ENCODE measurements around the gene AIP.
"Not testable (repeated sequence)": the region's sequence is repeated elsewhere in the genome, so short reads cannot be mapped to it uniquely, and the experiment has no call there.

The AIP gene

GRCh38 chr11:67449116-67449844, 33.5 kb upstream of the AIP start:
- DNase-seq (ENCODE audit: low read depth), result no peak

DNA sequence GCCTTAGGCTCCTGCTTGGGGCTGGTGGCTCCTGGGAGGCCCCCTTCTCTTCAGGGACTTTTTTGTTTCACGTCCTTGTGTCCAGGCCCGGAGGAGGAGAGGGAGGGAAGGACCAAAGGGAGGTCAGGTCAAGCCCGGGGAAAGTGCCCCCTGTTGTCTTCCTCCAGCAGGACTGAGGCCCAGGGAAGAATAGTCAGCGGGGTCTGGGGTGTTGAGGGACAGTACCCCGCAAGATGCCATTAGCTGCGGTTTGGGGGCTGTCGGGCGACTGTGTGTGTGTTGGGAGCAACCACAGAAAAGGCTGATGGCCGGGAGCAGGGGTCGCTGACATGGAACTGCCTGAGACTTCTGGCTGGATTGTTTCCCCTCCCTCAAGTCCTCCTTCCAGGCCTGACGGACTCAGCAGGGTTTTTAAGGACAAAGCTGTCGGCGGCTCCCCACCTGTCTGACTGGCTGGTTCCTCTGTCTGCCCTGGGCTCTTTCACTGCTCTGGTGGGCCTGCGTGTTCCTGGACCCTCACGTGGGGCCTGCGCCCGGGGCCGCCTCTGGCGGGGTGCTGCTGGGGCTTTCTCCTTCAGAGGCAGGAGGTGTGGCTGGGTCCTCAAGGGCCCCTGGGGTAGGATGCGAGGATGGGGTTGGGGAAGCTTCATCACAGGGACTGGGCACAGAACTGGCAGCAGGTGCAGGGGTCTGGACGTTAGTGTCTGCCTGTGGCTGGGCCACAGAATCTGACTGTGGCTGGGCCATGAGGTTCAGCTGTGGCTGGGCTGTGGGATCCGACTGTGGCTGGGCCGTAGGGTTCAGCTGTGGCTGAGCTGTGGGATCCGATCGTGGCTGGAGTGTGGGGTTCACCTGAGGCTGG, 31.8 kb upstream of the AIP start:
- no peak for DNase-seq (ENCODE audit: low read depth)

GRCh38 chr11:67451658-67451976, 31.2 kb upstream of the AIP start:
- DNase-seq (ENCODE audit: low read depth), result no peak

- DNase-seq (ENCODE audit: low read depth), result no peak
Observed at GRCh38 chr11:67452141-67452952, 30.5 kb upstream of the AIP start, which contains the start of gene GPR152. TSS of gene GPR152 (minus strand) at chr11:67452729. CDS start at chr11:67452724, 5 bp downstream.

DNA sequence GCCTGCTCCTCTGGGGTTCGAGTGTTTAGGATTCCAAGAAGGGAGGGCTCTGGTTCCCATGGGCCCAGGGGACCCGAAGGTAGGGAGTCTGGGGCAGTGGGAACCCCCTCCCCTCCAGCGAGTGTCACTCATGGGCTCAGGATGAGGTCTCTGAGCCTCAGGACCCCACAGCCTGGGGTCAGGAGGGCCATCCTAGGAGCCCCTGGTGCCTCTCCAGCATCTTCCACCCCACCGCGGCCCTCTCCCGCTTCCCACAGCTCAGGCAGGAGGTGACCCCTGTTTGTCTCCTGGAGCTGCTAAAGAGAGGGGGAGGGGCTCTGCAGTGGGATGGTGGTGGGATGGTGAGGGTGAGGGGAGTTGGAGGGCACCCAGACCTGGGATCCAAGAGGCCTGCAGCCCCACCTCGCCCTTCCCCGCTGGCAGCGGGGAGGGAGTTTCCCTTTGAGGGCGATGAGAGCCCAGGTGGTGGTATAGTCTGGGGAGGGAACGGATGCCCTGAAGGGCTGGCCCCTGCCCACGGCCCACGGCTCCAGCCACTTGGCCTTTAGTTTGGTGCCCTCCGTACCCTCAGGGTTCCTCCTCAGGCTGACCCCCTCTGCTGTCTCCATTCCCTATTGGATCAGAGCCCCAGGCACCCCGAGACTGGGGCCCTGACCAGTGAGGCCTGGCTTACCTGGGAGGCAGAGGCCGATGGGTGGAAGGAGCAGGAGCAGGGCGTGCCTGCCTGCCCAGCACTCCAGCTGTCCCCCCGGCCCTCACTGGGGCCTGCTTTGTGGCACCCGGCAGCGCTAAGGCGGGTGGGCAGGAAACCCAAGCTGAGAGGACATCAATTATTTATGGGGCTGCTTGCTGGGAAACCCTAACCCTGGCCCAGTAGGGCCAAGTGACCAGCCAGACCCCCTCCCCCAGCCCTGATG, 28.8 kb upstream of the AIP start:
- no peak for DNase-seq (ENCODE audit: low read depth)

GRCh38 chr11:67455054-67455453, 27.8 kb upstream of the AIP start, which contains the start of gene CABP4:
TSS of gene CABP4 (plus strand) at chr11:67455354. CDS start at chr11:67455424, 70 bp downstream.
- no peak for DNase-seq (ENCODE audit: low read depth)

GRCh38 chr11:67456068-67456705, 26.6 kb upstream of the AIP start:
- DNase-seq (ENCODE audit: low read depth), result no peak

DNA sequence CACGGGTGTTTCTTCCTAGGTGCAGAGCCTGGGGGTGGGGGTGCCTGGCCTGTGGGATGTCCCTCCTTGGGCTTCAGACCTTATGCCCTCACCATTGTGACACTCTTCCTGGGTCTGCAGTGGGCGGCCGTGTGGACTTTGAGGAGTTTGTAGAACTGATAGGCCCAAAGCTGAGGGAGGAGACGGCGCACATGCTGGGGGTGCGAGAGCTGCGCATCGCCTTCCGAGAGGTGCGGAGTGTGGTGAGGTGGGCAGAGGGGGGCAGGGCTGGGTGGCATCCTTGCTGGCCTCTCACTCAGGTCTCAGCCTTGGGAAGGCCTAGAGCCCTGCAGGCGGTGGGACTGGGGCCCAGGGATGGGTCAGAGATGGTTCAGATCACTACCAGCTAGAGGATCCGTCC, 25.4 kb upstream of the AIP start:
- DNase-seq (ENCODE audit: low read depth), result no peak

GRCh38 chr11:67458266-67458665, 24.6 kb upstream of the AIP start:
- DNase-seq (ENCODE audit: low read depth), result no peak

- DNase-seq (ENCODE audit: low read depth), result no peak
Observed at GRCh38 chr11:67463186-67463585, 19.6 kb upstream of the AIP start.

- no peak for DNase-seq (ENCODE audit: low read depth)
Observed at GRCh38 chr11:67463680-67464410, 19.0 kb upstream of the AIP start.

- peak; percentile 80 for DNase-seq (ENCODE audit: low read depth)
Observed at GRCh38 chr11:67464411-67465188, 18.2 kb upstream of the AIP start.

DNA sequence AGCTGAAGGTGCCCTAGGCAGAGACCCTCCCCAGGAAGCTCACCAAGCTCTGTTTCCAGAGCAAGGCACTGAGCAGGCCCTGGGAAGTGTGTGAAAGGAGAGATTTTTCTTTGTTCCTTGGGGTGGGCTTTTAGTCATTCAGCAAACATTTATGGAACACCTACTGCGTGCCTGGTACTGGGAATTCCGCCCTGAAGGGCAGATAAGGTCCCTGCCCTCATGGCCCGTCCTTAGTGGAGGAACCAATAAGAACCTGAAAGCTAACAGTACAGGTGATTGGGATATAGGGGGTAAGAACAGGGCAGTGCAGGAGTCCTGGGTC, 17.7 kb upstream of the AIP start:
- DNase-seq (ENCODE audit: low read depth), result no peak

DNA sequence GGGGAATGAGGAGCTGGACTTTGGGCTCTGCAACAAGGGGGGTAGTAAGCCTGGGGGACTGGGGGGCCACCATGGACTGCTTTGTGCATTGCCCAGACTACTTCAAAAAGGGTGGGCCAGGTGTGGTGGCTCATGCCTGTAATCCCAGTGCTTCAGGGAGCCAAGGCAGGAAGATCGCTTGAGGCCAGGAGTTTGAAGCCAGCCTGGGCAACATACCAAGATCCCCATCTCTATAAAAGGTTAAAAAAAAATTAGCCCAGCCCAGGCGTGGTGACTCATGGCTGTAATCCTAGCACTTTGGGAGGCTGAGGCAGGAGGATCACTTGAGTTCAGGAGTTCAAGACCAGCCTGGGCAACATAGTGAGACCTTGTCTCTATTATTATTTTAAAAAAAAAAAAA, 17.3 kb upstream of the AIP start:
- DNase-seq (ENCODE audit: low read depth), result not testable (repeated sequence)

DNA sequence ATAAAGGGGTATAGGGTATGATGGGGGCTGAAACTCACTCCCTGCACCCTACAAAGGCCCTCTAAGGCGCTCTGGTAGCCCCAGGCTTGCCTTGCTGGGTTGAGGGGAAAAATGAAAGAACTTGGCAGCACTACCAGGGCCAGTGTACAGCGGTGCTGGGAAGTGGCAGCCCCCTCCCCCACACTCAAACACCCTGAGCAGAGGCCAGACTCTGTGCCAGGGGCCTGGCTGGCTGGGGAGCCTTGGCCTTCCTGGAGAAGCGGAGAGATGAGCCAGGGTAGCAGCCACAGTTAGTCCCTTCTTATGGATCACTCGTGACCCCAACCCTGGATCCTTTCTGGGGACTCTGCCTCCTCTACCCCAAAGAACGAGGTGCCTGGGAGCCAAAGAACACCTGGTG, 16.5 kb upstream of the AIP start:
- no peak for DNase-seq (ENCODE audit: low read depth)

- DNase-seq (ENCODE audit: low read depth), result no peak
Observed at GRCh38 chr11:67466962-67467771, 15.7 kb upstream of the AIP start.

DNA sequence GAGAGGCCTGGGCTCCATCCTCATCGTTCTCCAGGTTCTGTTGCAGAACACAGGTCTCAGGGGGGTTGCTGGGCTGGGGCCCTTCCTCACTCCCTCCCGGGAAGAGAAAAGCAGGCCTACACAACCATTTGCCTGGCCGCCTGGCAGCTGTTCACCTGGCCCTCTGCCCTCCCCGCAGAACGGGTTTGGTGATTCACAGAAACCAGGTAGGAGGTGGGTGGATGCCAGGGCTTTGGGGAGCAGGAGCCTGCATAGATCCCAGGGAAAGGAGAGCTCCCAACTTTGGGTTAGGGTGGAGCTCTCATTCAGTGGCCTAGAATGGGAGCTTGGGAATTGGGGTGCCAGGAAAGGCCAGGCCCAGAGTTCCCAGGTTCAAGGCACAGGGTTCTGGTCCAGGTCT, 14.8 kb upstream of the AIP start:
- no peak for DNase-seq (ENCODE audit: low read depth)

- DNase-seq (ENCODE audit: low read depth), result no peak
Observed at GRCh38 chr11:67468456-67468758, 14.4 kb upstream of the AIP start.

All from stimulated activated CD8-positive, alpha-beta memory T cell treated with anti-CD3 and anti-CD28 coated beads, Interleukin-15, amount 100 ng/mL, for 24 hours (primary cell).